ENCODE data around the gene SFXN3. TPM values are rescaled to one million over a fixed set of nuclear protein-coding genes. Genes with fewer than 3 reads are reported as not detected.

The SFXN3 gene, protein sequence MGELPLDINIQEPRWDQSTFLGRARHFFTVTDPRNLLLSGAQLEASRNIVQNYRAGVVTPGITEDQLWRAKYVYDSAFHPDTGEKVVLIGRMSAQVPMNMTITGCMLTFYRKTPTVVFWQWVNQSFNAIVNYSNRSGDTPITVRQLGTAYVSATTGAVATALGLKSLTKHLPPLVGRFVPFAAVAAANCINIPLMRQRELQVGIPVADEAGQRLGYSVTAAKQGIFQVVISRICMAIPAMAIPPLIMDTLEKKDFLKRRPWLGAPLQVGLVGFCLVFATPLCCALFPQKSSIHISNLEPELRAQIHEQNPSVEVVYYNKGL
- 20.3 TPM for polyA plus RNA-seq (ENCODE audit: insufficient read length)

DNA sequence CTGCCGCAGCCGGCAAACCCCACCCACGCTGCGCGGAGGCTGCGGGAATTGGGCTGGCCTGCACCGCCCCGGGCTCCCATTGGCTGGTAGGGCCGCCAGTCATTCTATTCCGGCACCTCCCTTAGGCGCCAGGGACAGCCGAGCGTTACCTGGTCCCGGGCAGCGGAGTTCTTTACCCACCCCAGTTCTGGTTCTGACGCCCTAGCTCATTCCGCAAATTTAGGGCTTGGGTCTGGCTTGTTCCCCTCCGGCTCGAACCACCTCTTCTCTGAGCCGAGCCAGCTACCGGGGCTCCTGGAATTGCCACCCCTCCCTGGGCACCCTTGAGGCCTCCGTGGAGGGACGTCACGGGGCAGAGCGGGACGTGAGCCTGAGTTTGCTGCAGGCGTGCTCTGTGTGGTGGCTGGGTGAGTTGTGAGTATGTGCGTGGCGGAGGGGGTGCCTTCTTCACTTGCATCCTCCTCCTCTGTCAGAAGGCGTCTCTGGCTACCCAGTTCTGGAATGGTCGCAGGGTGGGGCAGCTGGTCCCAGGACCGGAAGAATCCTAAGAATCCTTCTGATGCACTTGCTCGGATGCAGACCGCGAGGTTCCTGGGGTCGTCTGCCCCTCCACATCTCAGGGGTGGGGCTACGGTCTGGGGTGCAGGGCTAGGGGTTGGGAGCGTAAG, at the start of gene SFXN3, which contains the start of gene PDZD7:
TSS of gene SFXN3 (plus strand) at position 107 of the 668 bp plus-strand sequence. CDS start 3,461 bp downstream, outside the sequence.
TSS of gene PDZD7 (minus strand) at position 2 of the 668 bp plus-strand sequence. CDS start 910 bp downstream, outside the sequence.
- DNase-seq: peak; percentile 89

DNA sequence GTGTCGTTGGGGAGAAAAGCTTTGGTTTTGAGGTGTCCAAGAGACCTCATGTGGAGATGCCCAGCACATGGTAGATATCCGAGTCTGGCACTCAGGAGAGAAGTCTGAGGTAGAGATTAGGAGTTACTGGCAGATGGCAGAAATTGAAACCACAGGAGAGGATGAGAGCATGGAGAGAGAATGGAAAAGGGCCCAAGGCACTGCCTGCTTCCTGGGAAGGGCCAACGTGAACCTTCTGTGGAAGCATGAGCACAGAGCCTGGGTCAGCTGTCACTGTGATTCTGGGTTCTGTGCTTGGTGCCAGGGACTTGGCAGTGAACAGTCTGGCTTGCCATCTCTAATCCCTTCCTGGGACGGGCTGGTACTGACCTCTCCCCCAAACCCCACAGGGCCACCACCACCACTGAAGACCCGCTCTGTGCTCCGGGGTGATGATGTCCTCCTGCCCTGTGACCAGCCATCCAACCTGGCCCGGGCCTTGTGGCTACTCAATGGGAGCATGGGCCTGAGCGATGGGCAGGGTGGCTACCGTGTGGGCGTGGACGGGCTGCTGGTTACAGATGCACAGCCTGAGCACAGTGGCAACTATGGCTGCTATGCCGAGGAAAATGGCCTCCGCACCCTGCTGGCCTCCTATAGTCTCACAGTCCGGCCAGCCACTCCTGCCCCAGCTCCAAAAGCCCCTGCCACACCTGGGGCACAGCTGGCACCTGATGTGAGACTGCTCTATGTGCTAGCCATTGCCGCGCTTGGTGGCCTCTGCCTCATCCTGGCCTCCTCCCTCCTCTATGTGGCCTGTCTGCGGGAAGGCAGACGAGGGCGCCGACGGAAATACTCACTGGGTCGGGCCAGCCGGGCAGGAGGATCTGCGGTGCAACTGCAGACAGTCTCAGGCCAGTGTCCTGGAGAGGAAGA, 47.9 kb upstream of the SFXN3 start:
- no peak for DNase-seq

DNA sequence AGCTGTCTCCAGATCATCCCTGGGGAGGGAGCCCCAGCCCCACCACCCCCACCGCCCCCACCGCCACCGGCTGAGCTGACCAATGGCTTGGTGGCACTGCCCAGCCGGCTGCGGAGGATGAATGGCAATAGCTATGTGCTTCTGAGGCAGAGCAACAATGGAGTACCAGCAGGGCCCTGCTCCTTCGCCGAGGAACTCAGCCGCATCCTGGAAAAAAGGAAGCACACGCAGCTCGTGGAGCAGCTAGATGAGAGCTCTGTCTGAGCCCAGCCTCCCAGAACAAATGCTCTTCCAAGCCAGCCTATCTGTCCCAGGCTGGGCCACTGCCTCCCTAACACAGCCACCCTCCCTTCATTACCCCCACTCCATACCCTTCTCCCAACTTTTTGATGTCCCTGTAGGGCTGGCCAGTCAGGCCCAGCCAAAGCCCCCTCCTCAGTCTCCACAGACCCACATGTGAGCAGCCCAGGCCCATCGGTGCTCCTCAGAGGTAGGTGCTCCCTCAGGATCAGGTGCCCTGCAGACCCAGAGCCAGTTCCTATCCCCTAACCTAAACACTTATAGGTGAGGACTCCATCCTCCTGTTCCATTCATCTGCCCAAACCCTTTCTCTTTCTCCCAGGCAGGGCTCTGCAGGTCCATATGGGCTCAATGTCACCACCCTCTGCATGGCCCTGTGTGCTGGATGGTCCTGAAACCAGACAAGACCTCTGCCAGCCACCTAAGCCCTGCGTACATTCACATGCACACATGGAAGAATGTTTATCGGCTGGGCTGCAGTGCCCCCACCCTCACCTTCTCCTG, 47.0 kb upstream of the SFXN3 start:
- DNase-seq: no peak

DNA sequence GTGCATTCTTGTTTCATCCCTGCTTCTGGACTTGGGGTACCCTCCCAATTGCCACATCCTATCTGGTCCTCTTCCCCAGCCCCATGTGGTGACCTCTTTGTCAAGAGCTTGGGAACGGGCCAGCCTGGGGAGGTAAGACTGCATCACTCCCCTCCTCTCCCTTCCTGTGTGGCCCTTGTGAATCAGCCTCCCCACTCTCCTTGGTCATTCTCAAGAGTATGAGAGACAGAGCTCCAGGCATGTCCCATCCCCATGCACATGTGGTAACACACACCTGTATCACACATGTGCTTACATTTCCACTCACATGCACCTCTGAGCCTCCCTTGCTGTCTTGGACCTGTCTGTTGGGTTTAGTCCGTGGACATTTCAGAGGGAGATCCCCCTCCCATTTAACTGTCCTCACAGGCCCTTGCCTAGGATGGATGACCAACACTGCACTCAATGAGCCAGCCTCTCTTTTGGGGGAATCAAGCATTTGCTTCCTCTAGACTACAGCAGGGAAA, 46.3 kb upstream of the SFXN3 start:
- no peak for DNase-seq

DNA sequence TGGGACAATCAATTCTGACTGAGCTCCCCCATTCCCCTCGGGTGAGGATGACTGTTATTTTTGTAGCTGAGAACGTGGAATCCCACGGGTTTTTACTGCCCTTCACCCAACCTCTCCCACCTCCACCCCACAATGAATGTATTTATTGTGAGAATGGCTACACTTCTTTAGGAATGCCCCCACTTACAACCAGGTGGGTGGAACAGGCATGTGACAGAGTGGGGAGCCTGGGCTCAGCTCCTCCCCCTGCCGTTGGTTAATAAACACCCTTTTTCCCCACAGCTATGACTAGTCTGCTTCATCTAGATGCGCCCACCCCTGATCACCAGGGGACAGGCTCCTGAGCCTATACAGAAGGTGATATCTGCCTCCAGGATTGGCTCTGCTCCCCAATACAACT, 45.7 kb upstream of the SFXN3 start:
- DNase-seq: no peak

DNA sequence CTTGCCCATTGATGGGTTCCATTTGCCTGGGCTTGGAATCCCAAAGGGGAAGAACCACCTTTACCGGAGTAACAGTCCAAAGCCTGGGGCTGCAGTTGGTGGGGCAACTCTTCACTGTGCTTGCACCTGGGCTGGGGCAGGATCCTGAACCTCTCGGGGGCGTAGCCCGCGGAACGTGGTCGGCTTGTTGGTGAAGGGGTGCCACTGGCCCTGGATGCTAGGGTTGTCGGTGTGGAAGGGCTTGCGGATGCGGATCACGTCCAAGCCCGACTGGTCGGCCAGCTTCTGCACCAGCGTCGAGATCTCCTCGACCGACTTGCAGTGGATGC, 44.4 kb upstream of the SFXN3 start:
- no peak for DNase-seq

DNA sequence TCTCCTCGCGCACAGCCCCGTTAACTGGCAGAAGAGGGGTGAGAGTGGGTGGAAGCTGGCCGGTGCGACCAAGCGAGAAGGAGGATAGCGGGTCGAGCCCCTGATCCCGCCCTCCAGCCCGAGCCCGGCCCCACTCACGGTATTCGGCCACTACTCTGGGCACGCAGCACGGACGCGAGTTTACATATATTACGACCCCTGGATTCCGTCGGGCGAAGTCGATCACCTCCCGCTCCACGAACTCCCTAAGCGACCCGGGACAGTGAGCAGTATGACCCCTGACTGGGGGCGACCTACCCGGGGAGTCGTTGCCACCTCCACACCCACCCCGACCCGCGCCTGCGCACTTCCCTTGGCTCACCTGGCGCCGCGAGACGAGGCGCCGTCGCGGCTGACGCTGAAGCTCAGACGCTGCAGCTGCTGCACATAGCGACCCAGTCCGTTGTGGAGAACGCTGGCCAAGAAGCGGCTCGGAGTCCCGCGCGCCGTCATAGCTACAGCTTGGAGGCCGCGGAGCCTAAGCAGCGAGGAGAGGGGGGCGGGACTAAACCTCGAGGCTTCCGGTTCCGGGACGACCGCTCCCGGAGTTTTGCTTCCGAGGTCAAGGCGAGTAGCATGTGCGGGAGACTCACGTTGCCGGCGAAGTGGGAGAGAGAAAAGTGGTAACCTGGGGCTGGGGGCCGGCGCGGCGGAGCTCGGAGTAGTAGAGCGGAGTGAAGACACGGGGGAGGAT, 43.9 kb upstream of the SFXN3 start, which contains the start of the genes MRPL43 and TWNK:
TSS of gene MRPL43 (minus strand) at position 546 of the 733 bp plus-strand sequence. CDS start at position 492, 54 bp downstream.
TSS of gene TWNK (plus strand) at position 592 of the 733 bp plus-strand sequence. CDS start 668 bp downstream, outside the sequence.
- peak; percentile 88 for DNase-seq

DNA sequence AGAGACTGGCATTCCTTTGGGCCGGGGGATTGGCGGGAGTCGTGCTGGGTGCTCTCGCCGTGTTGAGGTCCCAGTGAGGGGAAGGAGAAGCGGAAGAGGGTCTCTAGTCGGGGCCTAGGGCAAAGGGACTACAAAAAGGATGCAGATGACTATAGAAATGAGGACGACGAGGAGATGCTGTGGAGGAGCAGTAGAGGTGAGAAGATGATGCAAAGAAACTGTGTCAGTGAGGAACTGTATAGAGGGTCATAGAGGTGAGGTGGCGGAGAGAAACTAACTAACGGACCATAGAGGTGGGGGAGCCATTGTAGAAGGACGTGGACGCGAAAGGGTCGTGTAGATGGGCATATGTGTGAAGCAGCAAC, 43.4 kb upstream of the SFXN3 start:
- no peak for DNase-seq

DNA sequence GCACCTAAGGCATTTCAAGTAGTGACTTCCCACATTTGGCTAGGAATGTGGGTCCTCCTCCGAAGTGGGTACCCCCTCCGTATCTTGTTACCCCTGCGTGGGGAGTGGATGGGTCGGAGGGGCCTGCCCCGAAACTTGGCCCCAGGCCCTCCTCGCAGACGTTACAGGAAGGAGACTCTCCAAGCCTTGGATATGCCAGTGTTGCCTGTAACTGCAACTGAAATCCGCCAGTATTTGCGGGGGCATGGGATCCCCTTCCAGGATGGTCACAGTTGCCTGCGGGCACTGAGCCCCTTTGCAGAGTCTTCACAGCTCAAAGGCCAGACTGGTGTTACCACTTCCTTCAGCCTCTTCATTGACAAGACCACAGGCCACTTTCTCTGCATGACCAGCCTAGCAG, 42.9 kb upstream of the SFXN3 start:
- no peak for DNase-seq

DNA sequence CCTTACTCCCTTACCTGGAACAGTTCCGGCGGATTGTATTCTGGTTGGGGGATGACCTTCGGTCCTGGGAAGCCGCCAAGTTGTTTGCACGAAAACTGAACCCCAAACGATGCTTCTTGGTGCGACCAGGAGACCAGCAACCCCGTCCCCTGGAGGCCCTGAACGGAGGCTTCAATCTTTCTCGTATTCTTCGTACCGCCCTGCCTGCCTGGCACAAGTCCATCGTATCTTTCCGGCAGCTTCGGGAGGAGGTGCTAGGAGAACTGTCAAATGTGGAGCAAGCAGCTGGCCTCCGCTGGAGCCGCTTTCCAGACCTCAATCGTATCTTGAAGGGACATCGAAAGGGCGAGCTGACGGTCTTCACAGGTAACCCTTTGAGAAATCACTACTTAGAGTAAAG, 41.9 kb upstream of the SFXN3 start:
- no peak for DNase-seq

DNA sequence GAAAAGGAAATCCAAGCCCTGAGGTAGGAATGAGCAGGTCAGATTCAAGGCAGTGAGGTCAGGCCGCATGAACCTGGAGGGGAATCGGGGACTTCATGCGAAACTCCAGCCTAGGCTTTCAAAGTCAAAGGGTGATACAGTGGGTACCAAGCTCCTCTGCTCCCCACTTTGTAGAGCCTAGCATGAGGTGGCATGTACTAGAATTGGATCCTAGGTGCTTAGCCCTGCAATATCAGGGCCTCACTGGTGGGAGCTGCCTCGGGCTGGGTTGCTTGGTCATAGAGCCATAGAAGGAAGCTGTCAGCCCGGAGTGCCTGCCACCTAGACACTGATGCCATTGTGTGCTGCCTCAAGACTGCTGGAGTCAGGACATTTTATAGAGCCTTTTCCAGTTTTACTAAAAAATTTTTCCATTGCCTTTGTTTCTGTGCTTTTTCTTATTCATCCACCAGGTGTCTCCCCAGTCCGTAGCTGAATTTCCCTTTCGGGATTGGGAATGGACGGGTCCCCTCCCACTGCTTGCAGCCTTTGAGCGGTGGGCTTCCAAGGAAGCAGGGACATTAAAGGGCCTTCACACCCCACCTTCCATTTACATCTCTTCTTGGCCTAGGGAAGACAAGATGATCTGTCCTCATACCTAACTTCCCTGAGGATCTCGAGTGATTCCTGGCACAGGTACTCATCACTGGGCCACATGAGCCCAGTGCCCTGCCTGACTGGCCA, 36.9 kb upstream of the SFXN3 start:
- DNase-seq: peak; percentile 51

DNA sequence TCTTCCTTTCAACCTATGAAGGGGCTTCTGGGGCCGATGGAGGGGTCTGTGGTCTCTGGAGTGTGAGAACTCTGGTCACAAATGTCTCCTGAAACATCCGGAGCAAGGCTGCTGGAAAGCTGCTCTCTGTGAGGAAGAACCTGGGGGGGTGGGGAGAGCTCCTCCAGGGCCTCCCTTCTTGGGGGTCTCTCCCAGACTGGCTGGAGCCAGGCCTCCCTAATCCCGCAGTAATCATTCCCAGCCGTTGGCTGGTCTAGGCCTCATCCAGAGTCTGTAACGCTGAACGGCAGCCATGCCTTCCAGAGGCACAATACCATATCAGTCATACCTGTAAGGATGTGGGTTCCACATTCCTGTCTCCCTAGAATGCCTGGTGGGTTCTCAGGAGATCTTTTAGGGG, 35.9 kb upstream of the SFXN3 start:
- DNase-seq: no peak

DNA sequence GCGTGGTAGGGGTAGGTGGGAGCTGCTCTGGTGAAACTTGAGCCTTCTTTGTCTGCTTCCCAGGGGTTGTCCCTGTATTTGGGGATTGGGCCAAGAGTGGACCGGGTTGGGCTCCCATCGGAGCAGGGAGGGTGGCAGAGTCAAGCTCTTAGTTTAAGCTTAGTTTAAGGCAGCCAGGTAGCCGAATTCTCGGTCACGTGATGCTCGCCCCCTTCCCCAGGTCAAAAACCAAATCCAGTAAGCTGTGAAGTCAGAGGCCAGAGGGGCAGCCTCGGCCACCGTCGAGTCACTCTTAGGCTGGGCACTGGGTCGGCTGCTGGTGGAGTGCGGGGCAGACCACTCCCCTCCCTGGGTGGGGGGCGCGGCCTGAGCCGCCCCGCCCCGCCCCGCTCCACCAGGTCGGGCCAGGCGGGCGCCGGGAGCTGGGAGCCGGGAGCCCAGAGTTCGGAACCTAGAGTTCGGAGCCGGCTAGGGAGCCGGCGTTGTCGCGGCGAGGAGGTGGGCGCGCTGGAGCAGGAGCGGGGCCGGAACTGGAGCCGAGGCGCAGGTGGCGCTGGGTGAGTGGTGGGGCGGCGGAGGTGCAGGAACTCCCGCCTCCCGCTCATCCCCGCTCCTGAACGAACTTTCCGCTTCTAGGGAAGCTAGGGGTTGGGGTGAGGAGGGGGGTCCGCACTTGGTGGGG, 34.2 kb upstream of the SFXN3 start:
- DNase-seq: peak; percentile 23

DNA sequence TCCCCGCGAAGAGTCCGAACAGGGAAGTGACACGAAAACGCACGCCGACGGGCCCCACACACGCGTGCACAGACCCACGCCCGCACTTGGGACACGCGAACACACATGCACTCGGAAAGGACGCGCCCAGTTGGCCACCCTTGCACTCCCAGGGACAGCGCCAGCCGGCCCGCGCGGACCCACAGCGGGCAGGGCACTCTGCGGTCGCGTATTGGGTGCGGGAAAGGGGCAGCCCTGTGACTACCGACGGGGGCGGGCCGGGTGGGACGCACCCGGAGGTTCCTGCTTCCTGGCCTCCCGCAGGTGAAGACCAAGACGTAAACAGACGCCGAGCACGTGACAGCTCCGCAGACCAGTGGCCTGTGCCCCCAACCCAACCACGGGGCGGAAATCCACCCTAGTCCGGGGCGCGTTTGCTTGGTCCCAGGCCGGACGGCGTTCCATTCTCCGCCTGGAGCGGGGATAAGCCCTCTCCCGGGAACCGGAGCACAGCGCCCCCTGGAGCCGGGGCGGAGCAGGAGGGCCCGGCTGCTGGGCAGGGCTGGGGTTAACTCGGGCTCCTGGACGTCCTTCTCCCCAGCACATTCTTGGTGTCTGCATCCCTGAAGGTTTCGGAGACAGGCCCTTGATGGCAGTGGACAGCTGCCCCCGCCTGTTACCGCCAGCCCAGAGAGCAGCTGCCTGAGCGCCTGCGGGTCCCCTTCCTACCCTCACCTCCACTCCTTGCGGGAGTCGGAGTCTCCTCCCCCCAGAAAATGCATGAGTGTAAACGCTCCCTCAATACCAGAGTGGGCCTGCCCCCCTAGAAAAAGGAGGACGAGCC, 33.5 kb upstream of the SFXN3 start:
- peak; percentile 69 for DNase-seq

DNA sequence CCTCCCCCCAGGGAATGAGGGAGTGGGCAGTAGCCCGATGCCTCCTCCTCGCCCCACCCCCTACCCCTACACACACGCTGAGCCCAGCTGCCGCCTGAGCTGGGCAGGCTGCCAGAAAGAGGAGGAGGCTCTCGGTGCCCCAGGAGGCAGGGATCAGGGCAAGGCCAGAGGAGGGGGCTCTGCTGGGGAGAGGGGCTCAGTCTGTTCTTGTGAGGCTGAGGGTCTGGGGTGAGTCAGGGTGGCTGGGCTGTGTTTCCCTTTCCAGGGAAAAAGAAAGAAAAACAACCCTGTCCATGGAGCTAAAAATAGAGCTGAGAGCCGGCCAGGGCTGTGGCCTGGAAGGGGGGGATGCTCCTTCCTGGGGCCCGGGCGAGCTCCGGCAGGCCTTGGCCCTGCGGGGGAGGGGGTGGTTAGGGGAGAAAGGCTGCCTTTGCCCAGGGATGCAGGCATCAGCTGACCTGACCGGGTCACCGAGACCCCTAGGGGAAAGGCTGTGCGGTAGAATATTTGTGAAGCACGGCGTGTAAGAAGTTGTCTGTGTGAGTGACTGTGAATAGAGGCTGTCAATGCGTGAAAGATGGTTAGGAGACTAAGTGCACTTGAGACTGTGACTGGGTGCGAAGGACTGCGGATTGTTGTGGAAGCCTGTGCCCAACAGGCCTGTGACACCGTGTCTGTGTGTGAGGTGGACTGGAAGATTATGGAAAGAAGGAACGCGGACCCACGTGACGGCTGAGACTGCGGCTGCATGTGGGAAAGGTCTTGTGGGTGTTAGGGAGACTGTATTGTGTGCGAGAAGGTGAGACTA, 32.6 kb upstream of the SFXN3 start:
- DNase-seq: peak; percentile 88

DNA sequence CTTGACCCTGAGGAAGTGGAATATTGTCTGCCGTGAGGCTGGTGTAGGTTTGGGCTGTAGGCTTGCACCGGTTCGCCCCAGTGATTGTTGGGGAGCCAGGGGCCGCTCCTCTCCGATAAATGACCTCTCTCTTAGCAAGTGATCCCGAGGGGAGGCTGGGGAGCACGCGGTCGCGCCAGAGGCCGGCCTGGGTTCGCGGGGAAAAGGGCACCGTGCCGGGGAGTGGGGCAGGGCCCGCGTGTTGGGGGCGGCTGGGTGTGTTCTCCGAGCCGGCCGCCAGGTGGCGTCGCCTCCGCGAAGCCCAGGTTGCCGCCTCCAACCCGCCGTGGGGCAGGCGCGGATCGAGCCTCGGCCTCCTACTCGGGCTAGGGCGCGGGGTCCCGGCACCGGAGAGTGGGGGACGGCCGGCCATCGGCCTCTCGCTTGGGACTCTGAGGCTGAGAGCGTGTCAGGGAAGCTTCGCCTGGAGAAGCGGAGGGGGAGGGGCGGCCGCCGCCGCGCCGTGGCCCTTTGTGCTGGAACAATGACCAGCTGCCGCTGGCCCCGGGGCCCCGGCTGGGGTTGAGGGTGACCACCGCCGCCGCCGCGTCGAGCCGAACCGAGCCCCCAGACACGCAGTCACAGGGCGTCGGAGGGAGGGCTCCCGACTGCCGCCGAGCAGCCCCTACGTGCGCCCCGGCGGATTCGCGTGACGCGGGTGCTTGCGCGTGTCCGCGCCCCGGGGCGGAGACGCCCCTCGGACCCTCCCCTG, 31.9 kb upstream of the SFXN3 start:
- DNase-seq: peak; percentile 92

DNA sequence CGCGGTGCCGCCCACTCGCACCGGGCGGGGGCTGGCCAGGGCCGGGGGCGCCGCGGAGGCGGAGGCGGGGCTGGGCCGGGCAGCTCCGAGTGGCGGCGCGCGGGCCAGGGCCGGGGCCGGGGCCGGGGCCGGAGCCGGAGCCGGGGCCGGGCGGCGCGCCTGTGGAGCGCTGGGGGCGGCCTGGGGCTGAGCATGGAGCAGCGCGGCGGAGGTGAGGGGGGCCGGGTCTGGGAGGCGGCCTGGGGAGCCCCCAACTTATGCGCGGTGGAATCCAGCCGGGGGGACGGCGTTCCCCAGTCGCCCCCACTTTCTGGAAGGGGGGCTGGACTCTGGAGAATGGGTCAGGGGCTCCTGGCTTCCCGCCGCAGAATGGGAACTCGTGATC, 31.3 kb upstream of the SFXN3 start, which contains the start of gene LZTS2:
TSS of gene LZTS2 (plus strand) at position 67 of the 385 bp plus-strand sequence. CDS start 2,731 bp downstream, outside the sequence.
- DNase-seq: no peak
